Lung (tissue), 12 donors: ENCODE results near the gene P3H2. TPM values are rescaled to one million over a fixed set of nuclear protein-coding genes. Genes with fewer than 3 reads are reported as not detected.

Experiments used
- ATAC-seq: fragments of 200-7000 bp; cut with Tn5 transposase; one replicate; pipeline ENCODE4 v1.9.1; 2020; ENCODE audit warnings: moderate number of reproducible peaks; ENCODE audit not compliant: insufficient read depth, low FRiP score
- DNase-seq, 3 donors: peaks; one replicate each; pipeline ENCODE4 v3.0.0-alpha.2; 2013 to 2017
- H3K27ac ChIP-seq, 2 donors: one replicate each; pipeline ENCODE4 v1.5.1; 2013; ENCODE audit warnings: mild to moderate bottlenecking in 2 of 2, moderate library complexity in 2 of 2, control low read depth in 1 of 2, inconsistent platforms in 1 of 2, low read depth in 1 of 2, low read length in 1 of 2
- H3K27me3 ChIP-seq, 3 donors: one replicate each; pipeline ENCODE4 v1.5.1; 2013; ENCODE audit warnings: low read length in 2 of 3; ENCODE audit not compliant: control insufficient read depth in 3 of 3, insufficient read depth in 3 of 3
- H3K36me3 ChIP-seq, 4 donors: one replicate each; pipeline ENCODE4 v1.5.1; 2013; ENCODE audit warnings: low read length in 4 of 4, mild to moderate bottlenecking in 1 of 4, moderate library complexity in 1 of 4; ENCODE audit not compliant: control insufficient read depth in 4 of 4, insufficient read depth in 4 of 4
- H3K4me1 ChIP-seq, 5 donors: one replicate each; pipeline ENCODE4 v1.5.1; 2013; ENCODE audit warnings: low read length in 5 of 5, mild to moderate bottlenecking in 2 of 5, moderate library complexity in 1 of 5; ENCODE audit not compliant: control insufficient read depth in 5 of 5, insufficient read depth in 5 of 5
- H3K4me3 ChIP-seq: one replicate; pipeline ENCODE4 v1.5.1; 2013; ENCODE audit warnings: mild to moderate bottlenecking, control low read depth, moderate library complexity
- H3K9ac ChIP-seq, 2 donors: one replicate each; pipeline ENCODE4 v1.5.1; 2013; ENCODE audit warnings: low read length in 2 of 2, control low read depth in 1 of 2; ENCODE audit not compliant: insufficient read depth in 1 of 2
- H3K9me3 ChIP-seq, 4 donors: one replicate each; pipeline ENCODE4 v1.5.1; 2013; ENCODE audit warnings: low read length in 3 of 4, mild to moderate bottlenecking in 1 of 4, moderate library complexity in 1 of 4; ENCODE audit not compliant: control insufficient read depth in 4 of 4, insufficient read depth in 3 of 4
- WGBS, 2 donors: extraction: QIAGEN DNeasy Blood & Tissue Kit; methylation state at CpG; one replicate each; pipeline ENCODE4 v1.1.7; 2013; 5-methylcytosine and 5-hydroxymethylcytosine counted together
- polyA plus RNA-seq, 2 donors: library from polyadenylated mRNA; stranded (reverse); fragments of 200-250 nt; gene quantifications; one replicate each; pipeline ENCODE4 v1.2.1, GENCODE V29; 2013
- total RNA-seq, 2 donors: library from RNA; depleted of rRNA in 1 of 2; stranded (reverse); fragments of >200 nt in 1 of 2; gene quantifications; one replicate each; pipeline ENCODE4 v1.2.1, GENCODE V29; 2014 to 2021
- TF ChIP-seq, protein P1 (sequence below): IDR thresholded peaks from 2 replicates; pipeline ENCODE4 v1.5.1; 2012; ENCODE audit warnings: mild to moderate bottlenecking; ENCODE audit errors: control extremely low read depth, extremely low read depth
- donor health status: control.
- donor health status: control.
- donor health status: Bipolar disorder and iron deficiency.
- donor health status: healthy.
- donor health status: DM: yes; HTN: yes; CAD: no.

The P3H2 gene
- total and polyA plus RNA-seq, 4 donors: 18.6 to 59.9 (median 40.6) TPM

DNA sequence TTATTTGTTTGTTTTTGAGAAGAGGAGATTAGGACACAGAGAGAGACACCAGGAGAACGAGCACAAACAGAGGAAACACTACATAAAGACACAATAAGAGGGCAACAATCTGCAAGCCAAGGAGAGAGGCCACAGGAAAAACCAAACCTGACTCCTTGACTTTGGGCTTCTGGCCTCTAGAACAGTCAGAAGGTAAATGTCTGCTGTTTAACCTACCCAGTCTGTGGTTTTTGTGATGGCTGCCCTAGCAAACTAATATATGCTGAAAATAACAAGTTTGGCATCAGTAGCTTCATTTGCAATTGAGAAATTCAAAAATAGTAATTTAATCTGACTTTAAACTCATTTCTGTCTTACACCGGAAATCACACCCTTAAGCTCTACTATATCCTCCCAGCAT is 110.2 kb downstream of the P3H2 start:
- ATAC-seq (no peak), DNase-seq (no peak)
- TF ChIP-seq, protein P1, sequence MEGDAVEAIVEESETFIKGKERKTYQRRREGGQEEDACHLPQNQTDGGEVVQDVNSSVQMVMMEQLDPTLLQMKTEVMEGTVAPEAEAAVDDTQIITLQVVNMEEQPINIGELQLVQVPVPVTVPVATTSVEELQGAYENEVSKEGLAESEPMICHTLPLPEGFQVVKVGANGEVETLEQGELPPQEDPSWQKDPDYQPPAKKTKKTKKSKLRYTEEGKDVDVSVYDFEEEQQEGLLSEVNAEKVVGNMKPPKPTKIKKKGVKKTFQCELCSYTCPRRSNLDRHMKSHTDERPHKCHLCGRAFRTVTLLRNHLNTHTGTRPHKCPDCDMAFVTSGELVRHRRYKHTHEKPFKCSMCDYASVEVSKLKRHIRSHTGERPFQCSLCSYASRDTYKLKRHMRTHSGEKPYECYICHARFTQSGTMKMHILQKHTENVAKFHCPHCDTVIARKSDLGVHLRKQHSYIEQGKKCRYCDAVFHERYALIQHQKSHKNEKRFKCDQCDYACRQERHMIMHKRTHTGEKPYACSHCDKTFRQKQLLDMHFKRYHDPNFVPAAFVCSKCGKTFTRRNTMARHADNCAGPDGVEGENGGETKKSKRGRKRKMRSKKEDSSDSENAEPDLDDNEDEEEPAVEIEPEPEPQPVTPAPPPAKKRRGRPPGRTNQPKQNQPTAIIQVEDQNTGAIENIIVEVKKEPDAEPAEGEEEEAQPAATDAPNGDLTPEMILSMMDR: no peak
- Histone ChIP-seq H3K27me3 (no peaks in the 10 kb centered on the region), H3K36me3 (no peaks in the 10 kb centered on the region), H3K27ac (no peak overlapping the region), H3K4me3 (no peak overlapping the region), H3K9me3 (no peaks in the 10 kb centered on the region), H3K9ac (no peak overlapping the region), H3K4me1 (peaks cover 0 to 9% (median 0%) of the 10 kb centered on the region in 5 donors)
- WGBS, 2 donors: 47 to 78% methylated on average over 2 of the region's 2 CpGs

DNA sequence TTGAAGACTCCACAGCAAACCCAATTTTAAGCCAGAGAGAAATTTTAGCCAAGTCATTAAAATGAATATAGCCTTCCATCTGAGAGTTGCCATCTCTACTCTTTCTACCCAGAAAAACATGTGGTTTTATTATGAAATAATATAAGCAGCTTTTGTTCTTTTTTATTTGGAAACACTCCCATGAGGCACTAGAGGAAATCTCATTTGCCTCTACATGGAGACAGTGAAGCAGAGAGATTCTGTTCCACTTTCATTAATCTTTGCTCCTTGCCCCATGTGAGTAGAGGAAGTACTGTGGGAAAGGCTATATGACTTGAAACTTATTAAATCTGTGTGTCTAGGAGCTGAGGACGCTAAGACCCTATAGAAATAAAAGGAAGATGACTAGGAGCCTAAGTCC is 111.1 kb downstream of the P3H2 start:
- H3K9me3 ChIP-seq: no peaks in the 10 kb centered on the region
- peaks cover 0 to 9% (median 0%) of the 10 kb centered on the region in 5 donors for H3K4me1 ChIP-seq
- no peaks in the 10 kb centered on the region for H3K27me3 ChIP-seq
- no peak overlapping the region for H3K4me3 ChIP-seq
- DNase-seq (no peak), ATAC-seq (no peak)
- no peaks in the 10 kb centered on the region for H3K36me3 ChIP-seq
- TF ChIP-seq, protein P1: no peak
- no peak overlapping the region for H3K9ac ChIP-seq
- H3K27ac ChIP-seq: no peak overlapping the region
- 77 to 83% methylated on average over 1 of the region's 1 CpG for WGBS, 2 donors

- Histone ChIP-seq H3K27ac (no peak overlapping the region), H3K9ac (no peak overlapping the region), H3K9me3 (no peaks in the 10 kb centered on the region), H3K36me3 (no peaks in the 10 kb centered on the region), H3K4me3 (no peak overlapping the region), H3K27me3 (no peaks in the 10 kb centered on the region), H3K4me1 (peaks cover 0 to 9% (median 0%) of the 10 kb centered on the region in 5 donors)
- 68 to 89% methylated on average over 2 of the region's 2 CpGs for WGBS, 2 donors
- DNase-seq: peak in 2 of 3 donors; percentile 26 to 57
- ATAC-seq: no peak
- TF ChIP-seq, protein P1: no peak
These were observed 112.3 kb downstream of the P3H2 start for GRCh38 chr3:190008432-190008831.
